ENCODE measurements around the gene DCUN1D2. TPM values are rescaled to one million over a fixed set of nuclear protein-coding genes. Genes with fewer than 3 reads are reported as not detected.
A peak's percentile ranks its signal among the peaks of the same experiment; 100 is the strongest.

Gene DCUN1D2
- total and polyA plus RNA-seq, 5 donors from 2014 or later = 6.8 to 23.0 (median 9.3) TPM

GRCh38 chr13:113513761-113514160, 23.2 kb upstream of the DCUN1D2 start:
- H3K27ac Mint-ChIP-seq = peak overlapping the region in 1 of 3 donors; percentile 31
- H3K36me3 ChIP-seq (ENCODE audit: control insufficient read depth, insufficient read depth, low read length) = peaks cover 18% of the 10 kb centered on the region
- ATAC-seq (ENCODE audit: low read depth in 2 of 2) = no peak

GRCh38 chr13:113511361-113511760, 20.9 kb upstream of the DCUN1D2 start:
- no peaks in the 10 kb centered on the region for H3K27me3 ChIP-seq (ENCODE audit: control insufficient read depth, insufficient read depth, low read length)
- peaks cover 0 to 5% (median 1%) of the 10 kb centered on the region in 4 donors for H3K4me1 Mint-ChIP-seq
- H3K4me3 Mint-ChIP-seq = no peak overlapping the region
- H3K27me3 Mint-ChIP-seq = no peaks in the 10 kb centered on the region
- H3K4me1 ChIP-seq (ENCODE audit: control insufficient read depth, insufficient read depth, low read length, poor library complexity, severe bottlenecking) = no peaks in the 10 kb centered on the region
- no peak overlapping the region for H3K27ac Mint-ChIP-seq
- ATAC-seq (ENCODE audit: low read depth in 2 of 2) = no peak
- no peaks in the 10 kb centered on the region for H3K9me3 Mint-ChIP-seq
- H3K36me3 ChIP-seq (ENCODE audit: control insufficient read depth, insufficient read depth, low read length) = peaks cover 18% of the 10 kb centered on the region
- DNase-seq = no peak
- no peak overlapping the region for H3K4me3 ChIP-seq (ENCODE audit: low read depth, low read length)
- no peak overlapping the region for H3K27ac ChIP-seq (ENCODE audit: insufficient read depth, low read length, poor library complexity, severe bottlenecking)
- no peaks in the 10 kb centered on the region for H3K9me3 ChIP-seq (ENCODE audit: control insufficient read depth in 2 of 2, low read length in 2 of 2)
- H3K36me3 Mint-ChIP-seq = peaks cover 25% of the 10 kb centered on the region

More at GRCh38 chr13:113513761-113514160, 23.2 kb upstream of the DCUN1D2 start:
- no peak overlapping the region for H3K27ac ChIP-seq (ENCODE audit: insufficient read depth, low read length, poor library complexity, severe bottlenecking)
- H3K9me3 ChIP-seq (ENCODE audit: control insufficient read depth in 2 of 2, low read length in 2 of 2) = no peaks in the 10 kb centered on the region
- H3K4me1 Mint-ChIP-seq = peaks cover 0 to 12% (median 5%) of the 10 kb centered on the region in 4 donors
- no peak for DNase-seq
- no peaks in the 10 kb centered on the region for H3K9me3 Mint-ChIP-seq
- no peaks in the 10 kb centered on the region for H3K4me1 ChIP-seq (ENCODE audit: control insufficient read depth, insufficient read depth, low read length, poor library complexity, severe bottlenecking)
- no peaks in the 10 kb centered on the region for H3K27me3 ChIP-seq (ENCODE audit: control insufficient read depth, insufficient read depth, low read length)
- H3K36me3 Mint-ChIP-seq = peaks cover 22% of the 10 kb centered on the region
- no peak overlapping the region for H3K4me3 ChIP-seq (ENCODE audit: low read depth, low read length)
- no peak overlapping the region for H3K4me3 Mint-ChIP-seq
- H3K27me3 Mint-ChIP-seq = no peaks in the 10 kb centered on the region

- Mint-ChIP-seq H3K4me3 (no peak overlapping the region), H3K36me3 (peaks cover 25% of the 10 kb centered on the region), H3K27ac (no peak overlapping the region), H3K4me1 (peaks cover 0 to 5% (median 1%) of the 10 kb centered on the region in 4 donors), H3K27me3 (no peaks in the 10 kb centered on the region), H3K9me3 (no peaks in the 10 kb centered on the region)
- no peaks in the 10 kb centered on the region for H3K4me1 ChIP-seq (ENCODE audit: control insufficient read depth, insufficient read depth, low read length, poor library complexity, severe bottlenecking)
- DNase-seq (no peak), ATAC-seq (ENCODE audit: low read depth in 2 of 2) (no peak)
- peaks cover 19% of the 10 kb centered on the region for H3K36me3 ChIP-seq (ENCODE audit: control insufficient read depth, insufficient read depth, low read length)
- H3K27me3 ChIP-seq (ENCODE audit: control insufficient read depth, insufficient read depth, low read length) = no peaks in the 10 kb centered on the region
- H3K9me3 ChIP-seq (ENCODE audit: control insufficient read depth in 2 of 2, low read length in 2 of 2) = no peaks in the 10 kb centered on the region
- no peak overlapping the region for H3K4me3 ChIP-seq (ENCODE audit: low read depth, low read length)
- H3K27ac ChIP-seq (ENCODE audit: insufficient read depth, low read length, poor library complexity, severe bottlenecking) = no peak overlapping the region
These were observed 20.4 kb upstream of the DCUN1D2 start for GRCh38 chr13:113510871-113511270.

- H3K36me3 ChIP-seq (ENCODE audit: control insufficient read depth, insufficient read depth, low read length) = peaks cover 19% of the 10 kb centered on the region
- H3K27ac ChIP-seq (ENCODE audit: insufficient read depth, low read length, poor library complexity, severe bottlenecking) = no peak overlapping the region
- no peaks in the 10 kb centered on the region for H3K27me3 ChIP-seq (ENCODE audit: control insufficient read depth, insufficient read depth, low read length)
- no peaks in the 10 kb centered on the region for H3K9me3 Mint-ChIP-seq
- H3K4me1 ChIP-seq (ENCODE audit: control insufficient read depth, insufficient read depth, low read length, poor library complexity, severe bottlenecking) = no peaks in the 10 kb centered on the region
- no peak overlapping the region for H3K4me3 Mint-ChIP-seq
- no peaks in the 10 kb centered on the region for H3K27me3 Mint-ChIP-seq
- peaks cover 34% of the 10 kb centered on the region for H3K36me3 Mint-ChIP-seq
- ATAC-seq (ENCODE audit: low read depth in 2 of 2) (no peak), DNase-seq (no peak)
- H3K27ac Mint-ChIP-seq = no peak overlapping the region
- H3K4me3 ChIP-seq (ENCODE audit: low read depth, low read length) = no peak overlapping the region
- no peaks in the 10 kb centered on the region for H3K9me3 ChIP-seq (ENCODE audit: control insufficient read depth in 2 of 2, low read length in 2 of 2)
- H3K4me1 Mint-ChIP-seq = peaks cover 0 to 5% (median 2%) of the 10 kb centered on the region in 4 donors
These were observed 19.5 kb upstream of the DCUN1D2 start for GRCh38 chr13:113509989-113510388.

- H3K27me3 Mint-ChIP-seq = no peaks in the 10 kb centered on the region
- H3K27ac Mint-ChIP-seq = no peak overlapping the region
- no peak overlapping the region for H3K27ac ChIP-seq (ENCODE audit: insufficient read depth, low read length, poor library complexity, severe bottlenecking)
- no peak for DNase-seq
- ATAC-seq (ENCODE audit: low read depth in 2 of 2) = no peak
- no peaks in the 10 kb centered on the region for H3K4me1 ChIP-seq (ENCODE audit: control insufficient read depth, insufficient read depth, low read length, poor library complexity, severe bottlenecking)
- H3K36me3 ChIP-seq (ENCODE audit: control insufficient read depth, insufficient read depth, low read length) = peaks cover 29% of the 10 kb centered on the region
- H3K4me1 Mint-ChIP-seq = peaks cover 0 to 5% (median 2%) of the 10 kb centered on the region in 4 donors
- no peak overlapping the region for H3K4me3 Mint-ChIP-seq
- no peak overlapping the region for H3K4me3 ChIP-seq (ENCODE audit: low read depth, low read length)
- no peaks in the 10 kb centered on the region for H3K27me3 ChIP-seq (ENCODE audit: control insufficient read depth, insufficient read depth, low read length)
- H3K36me3 Mint-ChIP-seq = peaks cover 41% of the 10 kb centered on the region
- H3K9me3 Mint-ChIP-seq = no peaks in the 10 kb centered on the region
- H3K9me3 ChIP-seq (ENCODE audit: control insufficient read depth in 2 of 2, low read length in 2 of 2) = no peaks in the 10 kb centered on the region
These were observed 18.2 kb upstream of the DCUN1D2 start for GRCh38 chr13:113508521-113509254.

- H3K27ac Mint-ChIP-seq = no peak overlapping the region
- DNase-seq (no peak), ATAC-seq (ENCODE audit: low read depth in 2 of 2) (no peak)
- H3K4me3 ChIP-seq (ENCODE audit: low read depth, low read length) = no peak overlapping the region
- H3K4me1 ChIP-seq (ENCODE audit: control insufficient read depth, insufficient read depth, low read length, poor library complexity, severe bottlenecking) = no peaks in the 10 kb centered on the region
- H3K27me3 Mint-ChIP-seq = no peaks in the 10 kb centered on the region
- no peak overlapping the region for H3K27ac ChIP-seq (ENCODE audit: insufficient read depth, low read length, poor library complexity, severe bottlenecking)
- H3K36me3 ChIP-seq (ENCODE audit: control insufficient read depth, insufficient read depth, low read length) = peaks cover 33% of the 10 kb centered on the region
- H3K4me3 Mint-ChIP-seq = no peak overlapping the region
- peaks cover 34% of the 10 kb centered on the region for H3K36me3 Mint-ChIP-seq
- no peaks in the 10 kb centered on the region for H3K9me3 Mint-ChIP-seq
- H3K4me1 Mint-ChIP-seq = peaks cover 0 to 4% (median 1%) of the 10 kb centered on the region in 4 donors
- H3K9me3 ChIP-seq (ENCODE audit: control insufficient read depth in 2 of 2, low read length in 2 of 2) = no peaks in the 10 kb centered on the region
- no peaks in the 10 kb centered on the region for H3K27me3 ChIP-seq (ENCODE audit: control insufficient read depth, insufficient read depth, low read length)
These were observed 17.2 kb upstream of the DCUN1D2 start for GRCh38 chr13:113507505-113508345.

- Histone ChIP-seq H3K36me3 (ENCODE audit: control insufficient read depth, insufficient read depth, low read length) (peaks cover 34% of the 10 kb centered on the region), H3K27ac (ENCODE audit: insufficient read depth, low read length, poor library complexity, severe bottlenecking) (no peak overlapping the region), H3K4me1 (ENCODE audit: control insufficient read depth, insufficient read depth, low read length, poor library complexity, severe bottlenecking) (no peaks in the 10 kb centered on the region), H3K27me3 (ENCODE audit: control insufficient read depth, insufficient read depth, low read length) (no peaks in the 10 kb centered on the region), H3K9me3 (ENCODE audit: control insufficient read depth in 2 of 2, low read length in 2 of 2) (no peaks in the 10 kb centered on the region), H3K4me3 (ENCODE audit: low read depth, low read length) (no peak overlapping the region)
- DNase-seq = no peak
- Mint-ChIP-seq H3K36me3 (peaks cover 31% of the 10 kb centered on the region), H3K4me1 (peaks cover 0 to 4% (median 0%) of the 10 kb centered on the region in 4 donors), H3K4me3 (no peak overlapping the region), H3K27me3 (no peaks in the 10 kb centered on the region), H3K27ac (no peak overlapping the region), H3K9me3 (no peaks in the 10 kb centered on the region)
- no peak for ATAC-seq (ENCODE audit: low read depth in 2 of 2)
These were observed 16.4 kb upstream of the DCUN1D2 start for GRCh38 chr13:113506871-113507388.

Measured in CD4-positive, CD25-positive, alpha-beta regulatory T cell (primary cell).